GM21576 (cell line): Measurements from ENCODE around the gene M1AP.

Experiments used
- ATAC-seq: cut with Tn5 transposase; IDR thresholded peaks from one replicate; pipeline ENCODE4 v1.9.1; 2021; ENCODE audit warnings: mild to moderate bottlenecking, moderate library complexity; ENCODE audit not compliant: unreplicated experiment

The M1AP gene

GRCh38 chr2:74599676-74600075, 48.5 kb downstream of the M1AP start:
- ATAC-seq: no peak

GRCh38 chr2:74597410-74597809, 50.7 kb downstream of the M1AP start:
- no peak for ATAC-seq

GRCh38 chr2:74596584-74596983, 51.5 kb downstream of the M1AP start:
- no peak for ATAC-seq

- no peak for ATAC-seq
These were observed 54.0 kb downstream of the M1AP start for GRCh38 chr2:74593826-74594772.

GRCh38 chr2:74588664-74589063, 59.5 kb downstream of the M1AP start:
- ATAC-seq: no peak

- peak; percentile 66 for ATAC-seq
These were observed 60.4 kb downstream of the M1AP start for GRCh38 chr2:74587664-74588277.

GRCh38 chr2:74585406-74586185, 62.5 kb downstream of the M1AP start:
- peak; percentile 42 for ATAC-seq

GRCh38 chr2:74584088-74584645, 64.0 kb downstream of the M1AP start:
- ATAC-seq: peak; percentile 52

GRCh38 chr2:74583504-74583903, 64.6 kb downstream of the M1AP start:
- ATAC-seq: no peak

GRCh38 chr2:74582184-74582583, 65.9 kb downstream of the M1AP start:
- no peak for ATAC-seq

- ATAC-seq: no peak
These were observed 66.7 kb downstream of the M1AP start for GRCh38 chr2:74581463-74581862.

GRCh38 chr2:74578408-74578807, 69.7 kb downstream of the M1AP start:
- ATAC-seq: peak; percentile 46

GRCh38 chr2:74577448-74577847, 70.7 kb downstream of the M1AP start:
- ATAC-seq: peak; percentile 41

GRCh38 chr2:74576863-74577229, 71.3 kb downstream of the M1AP start:
- no peak for ATAC-seq

- no peak for ATAC-seq
These were observed 71.8 kb downstream of the M1AP start for GRCh38 chr2:74576211-74576862.

- no peak for ATAC-seq
These were observed 72.8 kb downstream of the M1AP start for GRCh38 chr2:74575320-74575719.

GRCh38 chr2:74573747-74574562, 74.2 kb downstream of the M1AP start:
- peak; percentile 42 for ATAC-seq

GRCh38 chr2:74572178-74572925, 75.8 kb downstream of the M1AP start:
- ATAC-seq: no peak

- ATAC-seq: peak; percentile 61
These were observed 77.1 kb downstream of the M1AP start for GRCh38 chr2:74571058-74571457.
